Activated B cell treated with CpG ODN at 0.5 μM for 24 hours (primary cell): ENCODE measurements around the gene HDAC4. TPM values are rescaled to one million over a fixed set of nuclear protein-coding genes. Genes with fewer than 3 reads are reported as not detected.

Experiments used
- ATAC-seq: fragments of 200-7000 bp; cut with Tn5 transposase; one replicate; pipeline ENCODE4 v1.10.0; 2021; ENCODE audit warnings: low read depth, mild to moderate bottlenecking, moderate library complexity
- CTCF ChIA-PET: fragments of 350-600 bp; sonication (Branson Sonifier 250); formaldehyde crosslinking; loops from one replicate; lab custom pipeline; 2021; ENCODE audit warnings: antibody characterized with exemption; lab: Charles Lee
- POLR2A ChIA-PET: fragments of 350-600 bp; sonication (Branson Sonifier 250); formaldehyde crosslinking; loops from one replicate; lab custom pipeline; 2021; ENCODE audit warnings: antibody characterized with exemption; lab: Charles Lee
- DNase-seq: peaks from one replicate; pipeline ENCODE4 v3.0.0; 2022
- H3K27ac Mint-ChIP-seq: one replicate; pipeline ENCODE4 v1.8.0; 2020; ENCODE audit warnings: mixed read lengths
- H3K27me3 Mint-ChIP-seq: one replicate; pipeline ENCODE4 v1.8.0; 2021; ENCODE audit warnings: mixed read lengths
- H3K36me3 Mint-ChIP-seq: one replicate; pipeline ENCODE4 v1.8.0; 2021; ENCODE audit warnings: low read depth, mixed read lengths
- H3K4me1 Mint-ChIP-seq: one replicate; pipeline ENCODE4 v1.8.0; 2021; ENCODE audit warnings: mixed read lengths
- H3K4me3 Mint-ChIP-seq: one replicate; pipeline ENCODE4 v1.8.0; 2020; ENCODE audit warnings: mild to moderate bottlenecking, mixed read lengths
- H3K9me3 Mint-ChIP-seq: one replicate; pipeline ENCODE4 v1.8.0; 2020; ENCODE audit warnings: mixed read lengths
- intact Hi-C: fragments of 100-400 bp; cut with micrococcal nuclease; formaldehyde crosslinking; loops from one replicate; pipeline ENCODE4 v1.15.1; 2024
- total RNA-seq: library from RNA; stranded (reverse); gene quantifications from 2 replicates; pipeline ENCODE4 v1.2.3, GENCODE V29; 2022
- TF ChIP-seq, protein P1 (sequence below): fragments of 200-600 bp; IDR thresholded peaks from one replicate; pipeline ENCODE4 v1.8.0; 2022; ENCODE audit warnings: antibody characterized with exemption, mild to moderate bottlenecking

HDAC4 gene
- total RNA-seq, 1 donor from 2014 or later = 31.9 TPM

DNA sequence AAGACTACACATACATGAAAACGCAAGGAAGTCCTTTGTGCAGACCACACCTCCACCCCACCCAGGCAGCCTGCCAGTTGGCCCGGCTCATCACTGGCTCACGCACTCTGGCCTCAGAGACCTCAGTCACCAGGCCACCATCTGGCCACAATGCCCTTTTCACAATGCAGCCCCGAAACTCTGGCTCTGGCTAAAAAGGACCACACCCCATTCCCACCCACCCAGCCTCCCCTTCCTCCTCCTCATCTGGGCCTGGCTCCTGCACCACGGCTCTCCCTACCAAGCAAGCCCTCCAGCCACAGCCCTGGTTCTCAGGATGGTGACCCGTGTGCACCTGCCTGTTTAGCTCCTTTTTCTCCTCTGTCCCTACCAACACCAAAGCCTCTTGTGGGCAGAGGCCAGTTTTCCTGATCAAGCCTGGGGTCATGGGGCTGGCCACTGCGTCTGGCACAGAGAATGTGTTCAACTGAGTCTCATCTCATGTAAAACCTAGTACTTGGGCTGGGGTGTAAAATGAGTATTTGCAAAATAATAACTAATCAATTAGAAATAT lies 7.4 kb downstream of the HDAC4 start:
- H3K4me3 Mint-ChIP-seq = no peak overlapping the region
- ATAC-seq (no peak), DNase-seq (no peak)
- TF ChIP-seq, protein P1, sequence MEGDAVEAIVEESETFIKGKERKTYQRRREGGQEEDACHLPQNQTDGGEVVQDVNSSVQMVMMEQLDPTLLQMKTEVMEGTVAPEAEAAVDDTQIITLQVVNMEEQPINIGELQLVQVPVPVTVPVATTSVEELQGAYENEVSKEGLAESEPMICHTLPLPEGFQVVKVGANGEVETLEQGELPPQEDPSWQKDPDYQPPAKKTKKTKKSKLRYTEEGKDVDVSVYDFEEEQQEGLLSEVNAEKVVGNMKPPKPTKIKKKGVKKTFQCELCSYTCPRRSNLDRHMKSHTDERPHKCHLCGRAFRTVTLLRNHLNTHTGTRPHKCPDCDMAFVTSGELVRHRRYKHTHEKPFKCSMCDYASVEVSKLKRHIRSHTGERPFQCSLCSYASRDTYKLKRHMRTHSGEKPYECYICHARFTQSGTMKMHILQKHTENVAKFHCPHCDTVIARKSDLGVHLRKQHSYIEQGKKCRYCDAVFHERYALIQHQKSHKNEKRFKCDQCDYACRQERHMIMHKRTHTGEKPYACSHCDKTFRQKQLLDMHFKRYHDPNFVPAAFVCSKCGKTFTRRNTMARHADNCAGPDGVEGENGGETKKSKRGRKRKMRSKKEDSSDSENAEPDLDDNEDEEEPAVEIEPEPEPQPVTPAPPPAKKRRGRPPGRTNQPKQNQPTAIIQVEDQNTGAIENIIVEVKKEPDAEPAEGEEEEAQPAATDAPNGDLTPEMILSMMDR = no peak
- H3K27me3 Mint-ChIP-seq = no peaks in the 10 kb centered on the region
- peaks cover 5% of the 10 kb centered on the region for H3K36me3 Mint-ChIP-seq
- intact Hi-C loops = no loop called here
- ChIA-PET CTCF (no interaction called here), POLR2A (no interaction called here)
- peaks cover 2% of the 10 kb centered on the region for H3K9me3 Mint-ChIP-seq
- H3K4me1 Mint-ChIP-seq = peaks cover 8% of the 10 kb centered on the region
- no peak overlapping the region for H3K27ac Mint-ChIP-seq

DNA sequence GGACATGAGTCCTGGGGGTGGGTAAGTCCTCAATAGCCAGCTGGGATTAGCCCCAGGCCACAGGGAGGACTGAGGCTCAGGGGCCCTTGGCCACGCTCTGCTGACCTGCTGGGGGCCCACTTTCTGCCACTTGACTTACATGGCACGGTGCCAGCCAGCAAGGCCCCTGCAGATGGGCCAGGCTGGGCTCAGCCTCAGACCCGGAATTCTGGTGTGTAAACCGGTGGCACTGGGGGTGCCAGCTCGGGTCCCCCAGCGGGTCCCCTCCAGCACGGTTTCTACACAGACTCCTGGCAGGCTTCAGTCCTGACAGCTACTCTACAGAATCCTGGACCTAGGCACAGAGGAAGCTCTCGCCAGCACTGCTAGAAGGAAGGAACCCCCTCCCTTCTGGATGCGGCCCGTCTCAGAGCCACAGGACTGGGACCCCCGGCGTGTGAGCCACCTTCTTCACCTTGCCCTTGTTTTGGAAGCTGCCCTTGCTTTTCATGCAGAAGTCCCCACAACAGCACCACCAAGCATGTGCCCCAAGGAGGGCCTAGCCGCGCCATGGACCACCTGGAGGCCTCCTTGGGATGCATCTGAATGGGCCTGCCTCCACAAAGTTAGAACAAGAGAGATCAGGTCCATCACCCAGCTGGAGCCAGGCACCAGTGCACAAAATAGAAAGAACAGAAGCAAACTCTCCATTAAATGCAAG lies 8.0 kb downstream of the HDAC4 start:
- ChIA-PET CTCF (no interaction called here), POLR2A (no interaction called here)
- intact Hi-C loops = no loop called here
- Mint-ChIP-seq H3K4me3 (no peak overlapping the region), H3K27me3 (no peaks in the 10 kb centered on the region), H3K36me3 (peaks cover 5% of the 10 kb centered on the region), H3K4me1 (peaks cover 7% of the 10 kb centered on the region), H3K9me3 (peaks cover 2% of the 10 kb centered on the region), H3K27ac (no peak overlapping the region)
- DNase-seq (peak; percentile 12), ATAC-seq (no peak)
- TF ChIP-seq, protein P1 = no peak

DNA sequence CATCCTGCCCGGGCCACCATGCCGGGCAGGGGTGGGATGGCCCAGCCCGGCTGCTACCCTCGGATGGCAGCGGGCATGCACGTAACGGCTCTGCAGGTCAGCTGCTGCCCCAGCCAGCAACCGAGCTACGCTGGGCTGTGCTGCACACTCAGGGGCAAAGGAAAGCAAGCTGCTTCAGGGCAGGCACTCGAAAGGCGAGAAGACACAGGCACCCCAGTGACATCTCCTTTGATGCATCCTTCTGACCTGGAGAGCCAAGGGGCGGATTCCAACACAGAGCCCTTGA lies 8.8 kb downstream of the HDAC4 start:
- CTCF ChIA-PET = no interaction called here

DNA sequence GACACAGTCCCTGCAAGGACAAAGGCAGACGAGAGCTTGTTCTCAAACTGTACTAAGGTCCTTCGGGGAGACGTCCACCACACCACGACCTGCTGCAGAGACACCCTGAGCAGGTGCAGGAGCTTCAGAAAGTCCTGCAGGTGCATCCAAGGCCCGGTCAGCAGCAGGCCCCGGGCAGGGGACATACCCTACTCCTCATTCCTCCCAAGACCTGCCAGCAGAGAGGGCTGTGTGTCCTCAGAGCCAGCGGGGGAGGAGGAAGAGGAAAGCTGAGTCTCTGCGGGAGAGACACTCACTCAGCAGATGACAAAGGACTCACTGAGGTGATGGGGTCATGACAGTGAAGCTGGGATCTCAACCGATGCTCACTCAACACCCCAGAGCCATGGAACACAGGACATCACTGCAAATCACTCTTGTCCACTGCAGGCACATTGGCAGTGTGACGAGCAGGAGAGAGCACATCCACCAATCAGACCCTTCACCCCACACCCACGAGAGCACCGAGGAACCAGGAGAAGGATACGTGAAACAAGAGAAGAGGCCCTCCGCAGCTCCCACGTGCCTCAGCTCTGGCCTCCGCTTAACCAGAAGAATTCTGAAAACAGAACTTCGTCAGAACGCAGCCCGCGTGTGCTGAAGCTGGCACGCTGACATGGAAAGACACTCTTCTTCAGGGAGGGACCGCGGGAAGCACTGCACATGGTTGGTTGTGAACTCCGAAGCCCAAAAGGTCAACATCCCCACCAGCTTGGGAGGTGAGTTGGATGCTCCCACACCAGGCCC lies 9.3 kb downstream of the HDAC4 start:
- Mint-ChIP-seq H3K27ac (no peak overlapping the region), H3K4me3 (no peak overlapping the region), H3K4me1 (no peaks in the 10 kb centered on the region), H3K9me3 (peaks cover 2% of the 10 kb centered on the region), H3K36me3 (peaks cover 8% of the 10 kb centered on the region), H3K27me3 (no peaks in the 10 kb centered on the region)
- intact Hi-C loops = no loop called here
- CTCF ChIA-PET = no interaction called here
- POLR2A ChIA-PET = interaction anchor here (2.0 kb wide), 1 partner anchor 9 kb away, joined by 7 read pairs; the partner anchor contains the start of gene HDAC4
- DNase-seq = peak; percentile 10
- no peak for ATAC-seq
- TF ChIP-seq, protein P1 = no peak

More for the DNA sequence above, 8.8 kb downstream of the HDAC4 start:
- Mint-ChIP-seq H3K9me3 (peaks cover 2% of the 10 kb centered on the region), H3K36me3 (peaks cover 5% of the 10 kb centered on the region), H3K27ac (no peak overlapping the region), H3K27me3 (no peaks in the 10 kb centered on the region), H3K4me3 (no peak overlapping the region), H3K4me1 (no peaks in the 10 kb centered on the region)
- TF ChIP-seq, protein P1 = no peak
- DNase-seq (no peak), ATAC-seq (no peak)
- intact Hi-C loops = no loop called here
- POLR2A ChIA-PET = no interaction called here
